GM04504 (cell line): ENCODE data around the gene EIF3F.

ENCODE experiments used
- DNase-seq: peaks from one replicate; pipeline ENCODE4 v3.0.0-alpha.2; 2012; ENCODE audit warnings: low read depth

The EIF3F gene

DNA sequence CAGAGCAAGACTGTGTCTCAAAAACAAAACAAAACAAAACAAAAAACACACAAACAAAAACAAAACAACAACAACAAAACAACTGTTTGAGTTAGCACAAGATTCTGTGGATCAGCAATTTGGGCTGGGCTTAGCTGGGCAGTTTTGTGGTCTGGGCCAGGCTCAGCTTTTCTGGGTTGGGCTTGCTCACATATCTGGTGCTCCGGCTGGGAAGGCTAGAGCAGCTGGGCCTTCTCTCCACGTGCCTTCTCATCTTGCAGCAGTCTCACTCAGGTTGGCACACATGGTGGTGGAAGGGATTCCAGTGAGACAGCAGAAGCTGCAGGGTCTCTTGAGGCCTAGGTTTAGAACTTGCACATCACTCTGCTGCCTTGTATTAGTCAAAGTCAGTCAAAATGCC is 35.7 kb downstream of the EIF3F start:
- no peak for DNase-seq

DNA sequence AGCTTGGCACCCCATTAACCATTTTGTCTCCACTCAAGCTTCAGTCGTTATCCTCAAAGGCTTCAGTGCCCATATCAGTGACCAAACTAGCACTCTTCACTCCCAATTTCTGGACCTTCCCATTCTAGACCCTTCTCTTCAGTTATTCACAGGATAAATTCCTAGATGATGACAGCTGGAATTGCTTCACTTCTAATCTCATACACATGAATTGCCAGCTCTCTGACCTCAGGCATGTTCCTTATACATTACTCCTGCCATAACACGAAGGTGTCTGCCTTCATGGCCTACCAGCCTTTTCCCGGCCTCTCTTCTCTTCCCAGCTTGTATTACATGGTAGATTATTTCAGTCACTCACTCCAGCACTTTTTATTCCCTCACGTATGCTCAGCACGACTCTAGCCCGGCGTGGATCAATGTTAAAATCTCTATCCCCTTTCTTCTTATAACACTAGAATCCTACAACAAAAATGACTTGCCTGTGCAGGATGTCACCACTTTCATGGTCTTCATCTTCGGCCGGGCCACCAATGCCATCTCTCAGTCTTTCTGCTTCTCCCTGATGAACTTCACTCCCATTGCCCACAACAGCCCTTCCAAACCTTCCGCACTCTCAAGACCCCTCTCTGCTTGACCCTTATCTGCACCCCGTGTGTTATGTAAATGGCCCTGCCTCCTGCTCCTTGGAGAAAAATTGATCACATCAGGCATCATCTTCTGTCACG is 36.9 kb downstream of the EIF3F start:
- DNase-seq: no peak

DNA sequence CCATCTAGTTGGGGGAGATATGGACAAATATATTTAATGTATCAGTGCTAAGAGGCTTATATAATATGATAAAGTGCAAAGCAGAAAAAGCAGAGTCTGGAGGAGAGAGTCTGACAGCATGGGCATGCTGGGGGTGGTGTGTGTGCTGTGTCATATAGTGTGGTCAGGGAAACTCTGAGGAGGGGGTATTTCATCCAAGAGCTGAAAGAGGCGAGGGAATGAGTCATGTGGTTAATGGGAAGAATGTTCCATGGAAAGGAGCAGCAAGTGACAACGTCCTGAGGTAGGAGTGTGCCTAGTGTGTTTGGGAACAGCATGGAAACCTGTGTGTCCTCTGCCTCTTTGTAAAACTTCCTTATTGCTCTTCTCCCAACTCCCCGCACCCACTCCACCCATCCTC is 38.0 kb downstream of the EIF3F start:
- DNase-seq: no peak

DNA sequence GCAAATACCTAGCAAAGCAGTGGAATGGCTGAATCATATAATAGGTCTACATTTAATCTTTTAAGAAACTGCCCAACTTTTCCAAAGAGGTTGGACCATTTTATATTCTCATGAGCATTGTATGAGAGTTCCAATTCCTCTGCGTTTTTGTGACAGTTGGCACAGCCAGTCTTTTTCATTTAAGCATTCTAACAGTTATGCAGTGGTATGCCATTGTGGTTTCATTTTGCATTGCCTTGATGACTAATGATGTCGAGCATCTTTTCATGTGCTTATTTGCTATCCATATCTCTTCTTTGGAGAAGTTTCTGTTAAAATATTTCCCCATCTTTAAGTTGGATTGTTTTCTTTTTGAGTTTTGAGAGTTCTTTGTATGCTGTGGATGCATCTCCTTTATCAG is 38.7 kb downstream of the EIF3F start:
- no peak for DNase-seq

DNA sequence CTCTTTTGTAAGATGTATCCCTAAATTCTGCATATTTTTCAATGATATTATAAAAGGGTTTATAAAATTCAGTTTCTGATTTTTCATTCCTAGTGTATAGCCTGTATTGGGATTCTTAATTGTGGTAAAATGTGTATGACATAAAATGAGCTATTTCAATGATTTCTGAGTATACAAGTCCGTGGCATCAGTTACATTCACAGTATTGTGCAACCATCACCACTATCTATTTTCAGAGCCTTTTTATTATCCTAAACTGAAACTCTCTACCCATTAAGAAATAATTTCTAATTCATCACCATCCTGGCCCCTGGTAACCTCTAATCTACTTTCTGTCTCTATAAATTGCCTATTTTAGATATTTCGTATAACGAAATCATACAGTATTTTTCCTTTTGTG is 39.8 kb downstream of the EIF3F start:
- DNase-seq: no peak

DNA sequence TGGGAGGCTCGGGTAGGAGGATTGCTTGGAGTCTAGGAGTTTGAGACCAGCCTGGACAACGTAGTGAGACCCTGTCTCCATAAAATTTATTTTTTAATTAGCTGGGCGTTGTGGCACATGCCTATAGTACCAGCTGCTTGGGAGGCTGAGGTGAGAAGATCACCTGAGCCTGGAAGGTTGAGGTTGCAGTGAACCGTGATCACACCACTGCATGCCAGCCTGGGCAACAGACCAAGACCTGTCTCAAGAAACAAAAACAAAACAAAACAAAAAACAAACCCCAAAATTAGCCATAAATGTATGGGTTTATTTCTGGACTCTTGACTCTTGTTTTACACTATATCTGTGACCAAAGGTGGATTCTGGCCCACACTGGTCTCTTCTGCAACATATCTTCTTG is 41.6 kb downstream of the EIF3F start:
- DNase-seq: no peak

DNA sequence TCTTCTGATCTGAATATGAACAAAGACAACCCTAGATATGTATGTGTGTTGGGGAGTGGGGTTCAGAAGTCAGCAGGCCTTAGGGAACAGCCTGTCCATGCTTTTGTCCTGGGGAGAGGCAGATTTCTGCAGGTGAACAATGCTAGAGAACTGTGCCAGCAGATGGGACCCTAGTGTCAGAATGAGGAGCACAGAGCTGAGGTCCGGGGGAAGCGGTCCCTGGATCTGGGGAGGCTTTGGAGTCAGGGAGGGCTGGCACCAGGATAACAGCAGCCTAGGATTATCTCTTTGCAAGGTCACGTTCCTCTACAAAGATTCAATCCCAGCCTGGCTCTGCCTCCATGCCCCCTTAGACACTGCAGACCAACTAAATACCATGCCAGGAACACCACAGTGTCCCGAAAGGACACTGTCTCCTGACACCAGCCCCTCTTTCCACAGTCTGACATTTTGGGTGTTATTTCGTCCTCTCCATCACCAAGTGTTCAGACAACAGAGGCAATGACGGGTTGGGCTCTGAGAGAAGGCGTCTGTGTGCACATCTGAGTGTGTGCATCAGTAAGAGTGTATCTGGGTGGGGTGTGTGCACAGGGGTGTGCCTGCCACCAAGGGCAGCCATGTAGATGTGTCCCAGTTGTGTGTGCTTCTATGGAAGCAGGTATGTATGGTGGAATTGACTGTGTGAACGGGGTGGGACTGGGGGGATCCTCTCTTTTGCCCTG is 43.5 kb downstream of the EIF3F start:
- DNase-seq: no peak

DNA sequence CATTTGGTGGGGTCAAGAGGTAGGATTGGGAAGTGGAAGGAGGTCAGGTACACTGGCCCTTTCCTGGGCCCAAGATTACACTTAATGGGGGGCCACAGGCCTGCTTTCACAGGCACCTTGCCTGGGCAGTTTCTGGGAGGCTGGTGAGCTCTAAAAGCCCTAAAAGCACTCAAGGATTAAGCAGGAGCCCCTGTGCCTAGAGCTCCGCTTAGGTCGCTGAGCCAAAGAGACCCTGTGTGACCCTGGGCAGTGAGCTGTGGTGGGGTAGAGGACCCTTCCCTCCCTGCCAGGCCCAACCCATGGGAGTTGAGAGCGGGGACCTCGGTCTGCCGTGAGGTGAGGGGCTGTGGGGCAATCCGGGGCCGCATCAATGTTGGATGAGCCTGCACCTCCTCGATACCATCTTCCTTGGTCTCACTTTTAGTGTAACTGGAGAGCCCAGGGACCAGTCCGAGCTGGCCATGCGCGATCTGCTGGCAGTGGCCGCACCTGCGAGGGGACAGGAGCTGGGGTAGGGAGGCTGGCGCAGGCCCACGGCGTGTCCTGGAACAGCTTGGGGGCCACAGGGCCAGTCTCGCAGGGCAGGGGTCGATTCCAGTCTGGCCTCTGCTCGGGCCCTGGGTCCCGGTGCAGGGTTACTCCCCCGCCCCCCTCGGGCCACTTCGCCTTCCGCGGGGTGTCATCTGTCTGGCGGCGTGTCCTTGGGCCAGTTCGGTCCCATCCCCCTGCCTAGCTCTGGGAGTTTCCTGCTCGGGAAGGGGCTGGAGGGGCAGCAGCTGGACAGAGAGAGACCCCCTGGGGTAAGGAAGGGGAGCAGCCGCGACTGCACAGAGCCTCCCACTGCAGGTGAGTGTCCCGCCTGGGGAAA is 44.3 kb downstream of the EIF3F start:
- no peak for DNase-seq

DNA sequence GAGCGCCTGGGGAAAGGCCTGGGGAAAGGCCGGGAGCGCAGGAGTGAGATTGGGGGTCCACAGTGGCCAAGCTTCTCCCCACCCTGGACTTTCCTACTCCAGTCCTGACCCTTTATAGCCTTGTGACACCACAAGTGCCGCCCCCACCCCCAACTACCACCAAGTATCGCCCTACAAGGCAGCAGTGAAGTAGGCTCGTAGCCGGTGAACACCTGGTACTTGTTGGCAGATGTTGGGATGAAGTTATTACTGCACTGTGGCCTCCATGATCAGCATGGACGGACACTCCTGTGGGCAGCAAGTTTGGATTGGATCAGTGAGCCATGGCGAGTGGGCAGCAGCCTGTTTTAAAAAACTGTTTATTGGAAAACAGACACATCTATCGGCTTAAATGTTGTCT is 45.0 kb downstream of the EIF3F start:
- DNase-seq: no peak

DNA sequence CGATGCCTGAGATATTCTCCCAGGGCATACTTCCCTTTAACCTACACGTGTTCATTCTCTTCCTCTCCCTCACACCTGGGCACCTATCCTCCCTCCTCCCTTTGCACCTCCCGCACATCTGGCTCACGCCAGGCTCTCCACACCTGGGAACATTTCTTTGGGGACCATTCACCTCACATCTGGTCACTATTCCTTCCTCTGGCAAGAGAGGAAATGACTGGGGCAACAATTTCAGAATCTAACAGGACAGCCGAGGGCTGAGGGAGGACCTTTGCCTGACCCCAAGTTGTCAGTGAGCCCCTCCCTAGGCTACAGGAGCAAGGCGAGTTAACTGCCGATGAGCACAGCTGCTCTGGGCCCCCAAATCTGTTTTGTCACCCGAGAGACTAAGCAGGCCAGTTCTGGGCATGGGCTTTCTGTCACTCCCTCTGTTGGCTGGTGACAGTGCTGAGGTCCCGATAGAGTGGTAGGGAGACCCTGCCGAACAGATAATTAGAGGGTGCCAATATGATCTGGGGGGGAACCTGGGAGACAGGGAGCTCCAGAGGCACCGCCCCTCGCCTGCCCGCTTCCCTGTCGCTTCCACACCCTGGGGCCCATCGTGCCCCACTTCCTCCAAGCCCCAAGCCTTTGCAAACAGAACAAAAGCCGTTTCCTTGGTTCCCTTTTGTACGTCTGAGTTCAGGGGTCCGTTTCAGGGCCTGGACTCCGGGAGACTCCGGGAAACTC is 45.6 kb downstream of the EIF3F start:
- no peak for DNase-seq

DNA sequence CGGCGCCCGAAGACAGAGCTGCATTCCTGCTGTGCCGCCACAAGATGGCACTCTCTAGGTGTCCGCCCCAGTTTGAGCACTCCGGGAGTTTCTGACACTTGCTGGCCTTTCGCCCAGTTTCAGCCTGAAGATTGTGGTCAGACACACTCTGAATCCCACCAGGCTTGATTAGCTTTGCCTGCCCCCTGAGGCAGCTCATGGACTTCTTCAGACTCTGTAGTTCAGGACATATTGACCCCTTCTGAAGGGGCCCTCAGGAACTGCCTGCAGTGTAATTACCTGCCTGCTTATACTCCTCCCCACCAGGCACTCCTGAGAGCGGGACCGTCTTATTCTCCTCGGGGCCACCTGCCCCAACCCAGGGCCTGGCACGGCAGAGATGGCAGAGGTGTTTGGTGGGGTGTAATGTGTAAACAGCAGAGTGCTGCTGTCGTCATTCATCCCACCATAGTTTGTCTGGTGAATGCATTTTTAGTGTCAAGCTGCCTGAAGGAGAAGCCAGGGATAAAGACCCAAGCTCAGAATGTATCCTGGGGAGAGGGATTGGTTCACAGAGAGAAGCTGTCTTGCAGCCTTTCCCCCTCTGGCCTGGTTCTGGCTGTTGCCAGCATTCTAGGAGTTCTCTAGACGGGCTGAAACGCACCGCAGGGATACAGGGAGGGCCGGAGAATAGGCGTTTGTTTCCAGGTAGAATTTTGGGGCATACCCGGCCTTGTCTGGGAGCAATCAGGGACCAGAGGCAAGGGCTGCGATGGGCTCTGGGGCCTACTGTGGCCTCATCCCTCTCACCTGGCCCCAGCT is 46.4 kb downstream of the EIF3F start:
- peak; percentile 57 for DNase-seq

DNA sequence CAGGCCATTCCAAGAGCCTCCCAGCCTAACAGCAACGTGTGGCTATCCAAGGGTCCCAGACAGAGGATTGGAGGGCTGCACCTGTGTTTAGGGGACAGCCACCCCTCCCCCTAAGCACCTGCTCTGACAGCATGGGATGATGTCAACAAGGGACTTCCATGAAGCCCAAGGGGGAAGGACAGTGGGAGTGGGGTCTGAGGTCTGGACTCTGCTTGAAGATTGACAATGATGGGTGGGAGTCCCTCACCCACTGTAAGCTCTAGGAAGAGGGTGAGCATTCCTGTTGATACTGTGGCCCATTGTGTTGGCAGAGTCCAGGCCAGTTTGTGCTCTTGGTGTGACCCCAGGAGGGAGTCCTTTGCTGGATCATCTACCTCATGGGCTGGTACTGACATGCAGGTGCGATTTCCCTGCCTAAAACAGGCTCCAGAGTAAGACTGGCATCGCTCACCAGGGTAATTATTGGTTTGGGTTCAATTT is 47.0 kb downstream of the EIF3F start:
- DNase-seq: no peak

DNA sequence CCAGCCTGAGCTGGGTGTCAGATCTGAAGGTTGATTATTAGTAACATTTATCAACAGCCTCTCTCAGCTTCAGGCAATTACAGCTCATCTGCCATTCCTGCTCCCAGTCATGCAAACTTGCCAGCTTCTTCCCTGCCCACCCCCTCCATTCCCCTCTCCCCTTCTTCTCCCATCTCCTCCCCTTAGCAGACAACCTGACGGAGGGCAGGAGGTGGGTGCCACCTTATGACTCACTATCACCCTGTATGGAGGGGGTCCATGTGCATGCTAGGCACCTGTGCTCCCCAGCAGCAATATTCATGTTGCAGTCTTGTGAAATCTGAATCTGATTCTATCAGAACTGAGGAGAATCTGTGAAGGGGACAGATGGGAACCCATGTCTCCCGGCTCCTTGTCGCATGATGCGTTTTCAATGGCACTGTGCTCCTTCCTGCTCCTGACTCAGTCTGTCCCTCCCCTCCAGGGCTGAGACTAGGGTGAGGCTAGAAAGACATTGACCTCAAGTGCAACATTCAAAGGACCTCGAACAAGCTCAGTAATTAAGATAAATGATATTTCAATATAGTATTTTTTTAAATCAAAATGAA is 47.6 kb downstream of the EIF3F start:
- no peak for DNase-seq

DNA sequence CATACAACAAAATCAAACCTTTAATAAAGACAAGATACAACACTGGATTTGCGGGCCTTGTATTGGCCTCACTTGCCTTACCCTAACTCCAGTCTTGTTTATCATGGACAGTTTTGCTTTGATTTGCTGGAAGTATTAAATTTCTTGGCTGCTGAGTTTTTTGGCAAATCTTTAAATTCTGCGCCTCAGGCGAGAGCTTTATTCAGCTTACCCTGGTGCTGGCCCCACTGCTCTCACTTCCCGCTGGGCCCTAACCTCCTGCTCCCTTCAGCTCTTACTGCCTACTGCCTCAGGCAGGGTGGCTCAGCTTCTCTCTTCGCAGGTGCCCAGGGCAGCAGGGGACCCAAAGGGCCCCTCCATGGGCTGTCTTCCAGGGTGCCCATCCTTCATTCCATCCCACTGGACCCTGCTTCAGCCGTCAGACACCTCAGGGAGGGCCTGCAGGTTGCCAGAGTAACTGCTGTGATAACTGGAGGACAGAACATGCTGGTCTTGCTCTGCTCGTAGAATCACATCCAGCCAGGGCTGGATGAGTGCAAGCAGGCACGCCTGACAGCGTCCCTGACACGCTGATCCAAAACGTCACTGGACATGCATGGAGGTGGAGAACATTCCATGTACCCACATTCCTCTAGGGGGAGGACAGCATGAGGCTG is 48.2 kb downstream of the EIF3F start:
- no peak for DNase-seq

DNA sequence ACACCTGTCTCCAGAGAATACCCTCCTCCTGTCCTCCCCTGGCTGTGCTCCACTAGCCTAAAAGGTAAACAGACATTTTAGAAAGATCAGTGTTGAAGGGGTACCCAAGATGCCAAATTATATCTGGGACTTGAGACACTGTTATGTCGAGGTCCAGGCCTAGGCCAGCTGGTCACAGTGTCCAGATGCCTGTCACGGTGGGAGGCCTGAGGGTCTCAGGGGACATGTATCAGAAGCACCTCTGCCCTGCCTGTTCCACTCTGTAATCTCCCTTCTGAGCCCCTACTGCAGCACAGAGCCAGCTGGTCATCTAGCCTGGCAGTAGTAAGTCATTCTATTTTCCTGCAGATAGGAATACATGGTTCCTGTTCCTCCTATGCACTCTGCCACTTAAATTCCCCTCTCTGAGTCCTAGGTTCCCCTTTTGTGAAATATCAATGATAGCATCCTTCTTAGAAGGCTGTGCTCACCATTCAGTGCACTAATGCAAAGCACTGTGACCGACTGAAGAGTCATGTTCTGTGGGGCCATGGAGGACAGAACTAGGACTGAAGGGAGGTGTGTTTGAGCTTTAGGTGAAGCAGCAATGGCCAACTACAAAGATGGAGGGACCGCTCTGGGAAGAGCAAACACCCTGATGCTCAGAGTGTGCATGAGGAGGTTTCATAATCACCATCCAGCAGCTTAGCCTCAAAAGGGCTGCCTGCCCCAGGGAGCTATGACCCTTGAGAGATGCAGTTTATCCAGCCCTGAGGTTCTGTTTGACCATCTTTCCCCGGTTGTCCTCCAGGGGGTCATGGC is 49.1 kb downstream of the EIF3F start:
- DNase-seq: no peak

DNA sequence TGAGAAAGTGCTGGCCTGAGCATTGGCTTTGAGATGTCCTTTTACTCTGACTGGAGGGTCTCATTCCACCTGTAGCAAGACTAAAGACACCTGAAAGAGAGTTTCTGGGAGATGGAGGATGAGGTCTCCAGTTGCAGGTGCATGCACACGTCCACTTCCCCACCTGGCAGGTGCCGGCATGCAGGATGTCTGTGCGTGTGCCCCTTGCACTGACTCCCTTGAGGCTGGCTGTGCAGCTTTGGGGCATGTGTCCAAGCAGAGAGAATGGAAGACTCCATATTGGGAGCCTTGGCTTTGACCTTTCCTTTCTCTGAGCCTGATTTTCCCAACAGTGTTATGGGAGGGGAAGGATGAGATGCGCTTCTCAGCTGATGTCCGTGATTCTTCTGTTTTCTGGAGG is 49.8 kb downstream of the EIF3F start:
- no peak for DNase-seq

DNA sequence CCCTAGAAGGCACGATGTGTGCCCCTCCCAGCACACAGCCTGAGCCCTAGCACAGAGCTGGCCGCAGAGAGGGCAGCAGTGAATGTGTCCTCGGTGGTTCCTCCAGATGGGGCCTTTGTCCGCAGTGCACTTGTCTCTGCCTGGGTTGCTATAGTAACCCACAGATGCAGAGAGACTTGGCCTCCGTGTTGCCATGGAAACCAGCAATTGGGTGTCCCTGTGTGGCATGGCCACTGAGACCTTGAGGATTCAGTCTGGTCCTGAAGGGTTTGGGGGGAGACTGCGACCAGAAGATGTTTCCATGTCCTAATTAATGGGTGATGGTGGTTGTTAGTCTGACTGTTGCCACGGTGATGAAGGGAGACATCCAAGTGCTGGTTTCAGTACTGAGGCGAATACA is 51.3 kb downstream of the EIF3F start:
- DNase-seq: no peak

DNA sequence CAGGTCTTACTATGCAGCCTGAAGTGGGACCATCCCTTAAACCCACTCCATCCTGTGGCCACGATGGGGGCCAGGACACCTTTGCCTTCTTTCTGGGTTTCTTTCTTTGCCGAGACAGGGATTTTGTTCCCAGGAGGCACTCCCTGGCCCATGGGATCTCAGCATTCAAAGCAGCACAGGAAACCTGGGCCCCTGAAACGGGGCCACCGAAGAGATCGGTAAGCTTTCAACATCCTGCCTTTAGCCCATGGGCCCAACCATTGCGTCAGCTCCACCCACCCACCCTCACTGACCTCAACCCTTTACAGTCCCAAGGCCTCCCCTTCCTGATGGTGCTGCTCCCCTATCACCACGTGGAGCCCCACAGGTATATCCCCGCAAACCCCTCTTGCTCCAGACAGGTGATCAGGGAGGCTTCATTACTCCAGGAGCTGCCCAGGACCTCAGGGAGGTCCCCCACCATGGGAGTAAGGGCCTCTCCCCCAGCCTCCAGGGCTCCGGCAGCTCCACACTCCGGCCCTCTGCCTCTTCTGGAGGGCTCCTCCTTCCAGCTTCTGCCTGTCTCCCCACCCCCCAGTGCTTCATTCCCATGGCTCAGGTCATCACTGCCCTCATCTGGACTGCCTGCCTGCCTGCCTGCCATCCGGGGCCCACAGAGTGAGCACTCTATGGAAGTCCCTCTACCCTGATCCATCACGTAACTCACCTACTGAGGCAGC is 51.8 kb downstream of the EIF3F start:
- DNase-seq: no peak
